ENCODE measurements around the gene CAAP1. TPM values are rescaled to one million over a fixed set of nuclear protein-coding genes. Genes with fewer than 3 reads are reported as not detected.

Gene CAAP1
- total RNA-seq, 1 experiment from 2014 or later, result 9.2 TPM

GRCh38 chr9:26863074-26863473, 29.5 kb downstream of the CAAP1 start:
- no peaks in the 10 kb centered on the region for H3K9me3 Mint-ChIP-seq (ENCODE audit: unreplicated experiment)
- no peak for DNase-seq
- CTCF ChIA-PET, result no interaction called here
- H3K4me3 Mint-ChIP-seq (ENCODE audit: unreplicated experiment), result no peak overlapping the region
- Histone ChIP-seq H3K27me3 (replicated peaks; ENCODE audit: control insufficient read depth, insufficient read depth, low read length) (no peaks in the 10 kb centered on the region), H3K36me3 (ENCODE audit: control insufficient read depth, insufficient read depth, low read length) (no peaks in the 10 kb centered on the region), H3K4me1 (no peaks in the 10 kb centered on the region), H3K4me3 (ENCODE audit: low read depth, low read length) (no peak overlapping the region), H3K9me3 (no peaks in the 10 kb centered on the region)
- intact Hi-C loops (cut with micrococcal nuclease; ENCODE audit: unreplicated experiment), result loop anchor here (10.0 kb wide), 1 partner anchor 112 kb away; no protein-coding TSS in a partner anchor
- BruUV-seq (replicated peaks), result no TSS peak
- no peaks in the 10 kb centered on the region for H3K27me3 Mint-ChIP-seq (ENCODE audit: insufficient read depth, unreplicated experiment)
- H3K27ac Mint-ChIP-seq (ENCODE audit: unreplicated experiment), result no peak overlapping the region
- no peaks in the 10 kb centered on the region for H3K4me1 Mint-ChIP-seq (ENCODE audit: low read depth, unreplicated experiment)
- no peaks in the 10 kb centered on the region for H3K36me3 Mint-ChIP-seq (ENCODE audit: insufficient read depth, unreplicated experiment)
- peak in 1 of 2 experiments; percentile 13 for TF ChIP-seq CTCF (IDR thresholded peaks at IDR 0.05; ENCODE audit: insufficient read depth in 1 of 2, low read depth in 1 of 2, low read length in 1 of 2, severe bottlenecking in 1 of 2, unreplicated experiment in 1 of 2)
- POLR2A ChIA-PET, result no interaction called here

GRCh38 chr9:26856413-26857032, 36.1 kb downstream of the CAAP1 start:
- DNase-seq, result peak; percentile 12 to 29
- TF ChIP-seq CTCF (IDR thresholded peaks at IDR 0.05; ENCODE audit: insufficient read depth in 1 of 2, low read depth in 1 of 2, low read length in 1 of 2, severe bottlenecking in 1 of 2, unreplicated experiment in 1 of 2), result peak; percentile 18 to 21
- Histone ChIP-seq H3K27me3 (replicated peaks; ENCODE audit: control insufficient read depth, insufficient read depth, low read length) (no peaks in the 10 kb centered on the region), H3K4me1 (no peaks in the 10 kb centered on the region), H3K4me3 (ENCODE audit: low read depth, low read length) (no peak overlapping the region), H3K36me3 (ENCODE audit: control insufficient read depth, insufficient read depth, low read length) (no peaks in the 10 kb centered on the region), H3K9me3 (no peaks in the 10 kb centered on the region)
- CTCF ChIA-PET, result no interaction called here
- Mint-ChIP-seq H3K9me3 (ENCODE audit: unreplicated experiment) (no peaks in the 10 kb centered on the region), H3K27me3 (ENCODE audit: insufficient read depth, unreplicated experiment) (no peaks in the 10 kb centered on the region), H3K4me1 (ENCODE audit: low read depth, unreplicated experiment) (no peaks in the 10 kb centered on the region), H3K4me3 (ENCODE audit: unreplicated experiment) (no peak overlapping the region), H3K36me3 (ENCODE audit: insufficient read depth, unreplicated experiment) (no peaks in the 10 kb centered on the region), H3K27ac (ENCODE audit: unreplicated experiment) (no peak overlapping the region)
- intact Hi-C loops (cut with micrococcal nuclease; ENCODE audit: unreplicated experiment), result loop anchor here (1.0 kb wide), 1 partner anchor 112 kb away; no protein-coding TSS in a partner anchor
- POLR2A ChIA-PET, result no interaction called here
- no TSS peak for BruUV-seq (replicated peaks)

GRCh38 chr9:26850995-26851394, 41.6 kb downstream of the CAAP1 start:
- Histone ChIP-seq H3K9me3 (no peaks in the 10 kb centered on the region), H3K27me3 (replicated peaks; ENCODE audit: control insufficient read depth, insufficient read depth, low read length) (no peaks in the 10 kb centered on the region), H3K4me3 (ENCODE audit: low read depth, low read length) (no peak overlapping the region), H3K36me3 (ENCODE audit: control insufficient read depth, insufficient read depth, low read length) (no peaks in the 10 kb centered on the region), H3K4me1 (no peaks in the 10 kb centered on the region)
- Mint-ChIP-seq H3K27ac (ENCODE audit: unreplicated experiment) (no peak overlapping the region), H3K27me3 (ENCODE audit: insufficient read depth, unreplicated experiment) (no peaks in the 10 kb centered on the region), H3K9me3 (ENCODE audit: unreplicated experiment) (no peaks in the 10 kb centered on the region), H3K36me3 (ENCODE audit: insufficient read depth, unreplicated experiment) (no peaks in the 10 kb centered on the region), H3K4me3 (ENCODE audit: unreplicated experiment) (no peak overlapping the region), H3K4me1 (ENCODE audit: low read depth, unreplicated experiment) (no peaks in the 10 kb centered on the region)
- POLR2A ChIA-PET, result no interaction called here
- CTCF ChIA-PET, result no interaction called here
- BruUV-seq (replicated peaks), result no TSS peak
- no peak for DNase-seq
- TF ChIP-seq CTCF (IDR thresholded peaks at IDR 0.05; ENCODE audit: insufficient read depth in 1 of 2, low read depth in 1 of 2, low read length in 1 of 2, severe bottlenecking in 1 of 2, unreplicated experiment in 1 of 2), result no peak
- intact Hi-C loops (cut with micrococcal nuclease; ENCODE audit: unreplicated experiment), result no loop called here

Data from Caco-2 (cell line).